Measurements from ENCODE around the gene SKAP1. TPM values are rescaled to one million over a fixed set of nuclear protein-coding genes. Genes with fewer than 3 reads are reported as not detected.
A peak's percentile ranks its signal among the peaks of the same experiment; 100 is the strongest.

Gene SKAP1
- total RNA-seq, 1 donor from 2014 or later = 0.27 TPM

- no peaks in the 10 kb centered on the region for H3K9me3 ChIP-seq (replicated peaks)
- H3K27ac ChIP-seq (replicated peaks) = peak overlapping the region; percentile 57
- peaks cover 50% of the 10 kb centered on the region for H3K4me1 ChIP-seq
- no peak overlapping the region for H3K4me3 ChIP-seq
- no peak for DNase-seq
- H3K27me3 ChIP-seq (ENCODE audit: low read depth) = peaks cover 4% of the 10 kb centered on the region
- TF ChIP-seq CTCF (IDR thresholded peaks at IDR 0.05; ENCODE audit: borderline replicate concordance) = no peak
- intact Hi-C loops (cut with micrococcal nuclease) = no loop called here
- no peaks in the 10 kb centered on the region for H3K36me3 ChIP-seq
These were observed 189.4 kb downstream of the SKAP1 start for GRCh38 chr17:48240562-48241130.

GRCh38 chr17:48240122-48240521 is 189.9 kb downstream of the SKAP1 start:
- Histone ChIP-seq H3K27me3 (ENCODE audit: low read depth) (no peaks in the 10 kb centered on the region), H3K27ac (replicated peaks) (peak overlapping the region; percentile 57), H3K9me3 (replicated peaks) (no peaks in the 10 kb centered on the region), H3K4me3 (no peak overlapping the region), H3K36me3 (no peaks in the 10 kb centered on the region), H3K4me1 (peaks cover 50% of the 10 kb centered on the region)
- intact Hi-C loops (cut with micrococcal nuclease) = no loop called here
- TF ChIP-seq CTCF (IDR thresholded peaks at IDR 0.05; ENCODE audit: borderline replicate concordance) = no peak
- DNase-seq = no peak

- intact Hi-C loops (cut with micrococcal nuclease) = no loop called here
- H3K27me3 ChIP-seq (ENCODE audit: low read depth) = no peaks in the 10 kb centered on the region
- H3K4me1 ChIP-seq = peaks cover 48% of the 10 kb centered on the region
- H3K9me3 ChIP-seq (replicated peaks) = no peaks in the 10 kb centered on the region
- DNase-seq = no peak
- no peaks in the 10 kb centered on the region for H3K36me3 ChIP-seq
- H3K27ac ChIP-seq (replicated peaks) = peak overlapping the region; percentile 57
- no peak for TF ChIP-seq CTCF (IDR thresholded peaks at IDR 0.05; ENCODE audit: borderline replicate concordance)
- H3K4me3 ChIP-seq = no peak overlapping the region
These were observed 190.4 kb downstream of the SKAP1 start for GRCh38 chr17:48239603-48239995.

- Histone ChIP-seq H3K4me3 (no peak overlapping the region), H3K27me3 (ENCODE audit: low read depth) (no peaks in the 10 kb centered on the region), H3K4me1 (peaks cover 42% of the 10 kb centered on the region), H3K27ac (replicated peaks) (no peak overlapping the region), H3K36me3 (no peaks in the 10 kb centered on the region), H3K9me3 (replicated peaks) (no peaks in the 10 kb centered on the region)
- TF ChIP-seq CTCF (IDR thresholded peaks at IDR 0.05; ENCODE audit: borderline replicate concordance) = no peak
- DNase-seq = no peak
- intact Hi-C loops (cut with micrococcal nuclease) = no loop called here
These were observed 190.9 kb downstream of the SKAP1 start for GRCh38 chr17:48238933-48239602.

GRCh38 chr17:48237456-48237855 is 192.6 kb downstream of the SKAP1 start:
- peaks cover 3% of the 10 kb centered on the region for H3K27me3 ChIP-seq (ENCODE audit: low read depth)
- H3K4me1 ChIP-seq = peaks cover 29% of the 10 kb centered on the region
- intact Hi-C loops (cut with micrococcal nuclease) = no loop called here
- TF ChIP-seq CTCF (IDR thresholded peaks at IDR 0.05; ENCODE audit: borderline replicate concordance) = no peak
- no peak overlapping the region for H3K4me3 ChIP-seq
- no peak overlapping the region for H3K27ac ChIP-seq (replicated peaks)
- no peaks in the 10 kb centered on the region for H3K9me3 ChIP-seq (replicated peaks)
- H3K36me3 ChIP-seq = no peaks in the 10 kb centered on the region
- no peak for DNase-seq
